Heart left ventricle (tissue), 13 donors: Measurements from ENCODE around the gene ABCD4.

ENCODE experiments used
- CTCF ChIP-seq, 12 donors: fragments of 200-600 bp; sonication (generic) in 4 of 12; IDR thresholded peaks; one replicate each; pipeline versions ENCODE4 v1.5.0 to v1.8.0; 2018 to 2022; ENCODE audit warnings: antibody characterized with exemption in 12 of 12, mild to moderate bottlenecking in 5 of 12
- POLR2A ChIP-seq, 2 donors: fragments of 450-650 bp; IDR thresholded peaks; one replicate each; pipeline ENCODE4 v1.6.1; 2017; ENCODE audit warnings: antibody characterized with exemption in 2 of 2, mild to moderate bottlenecking in 2 of 2, moderate library complexity in 2 of 2
- donor health status: ischemic (EF 13 %, LVEDD 7.1; RV severe dilation, severe dysfunction).
- donor health status: DM: no; HTN: yes; CAD: no.
- donor health status: DM: no; HTN: no; CAD: no.
- donor health status: ischemic (EF 25% LVEDD 6.9; RV normal size, moderate dysfunction).
- donor health status: ischemic (EF 25% LVEDD 5.7; RV mildly dilated, moderate dysfunction).
- donor health status: ischemic (EF 35%, LVEDD 5.7; RV mildly dilated, moderate dysfunction).
- donor health status: nonischemic (EF 11% LVEDD 7.7; RV severe dilation, severe dysfunction).
- donor health status: DM: yes; HTN: yes; CAD: no.
- donor health status: PGD.
- donor health status: ischemic (EF 29% LVEDD 5.4; RV normal size, mild dysfunction).
- donor health status: nonischemic (EF 23%, LVEDD 6.1; RV moderate dilation, normal function).

DNA sequence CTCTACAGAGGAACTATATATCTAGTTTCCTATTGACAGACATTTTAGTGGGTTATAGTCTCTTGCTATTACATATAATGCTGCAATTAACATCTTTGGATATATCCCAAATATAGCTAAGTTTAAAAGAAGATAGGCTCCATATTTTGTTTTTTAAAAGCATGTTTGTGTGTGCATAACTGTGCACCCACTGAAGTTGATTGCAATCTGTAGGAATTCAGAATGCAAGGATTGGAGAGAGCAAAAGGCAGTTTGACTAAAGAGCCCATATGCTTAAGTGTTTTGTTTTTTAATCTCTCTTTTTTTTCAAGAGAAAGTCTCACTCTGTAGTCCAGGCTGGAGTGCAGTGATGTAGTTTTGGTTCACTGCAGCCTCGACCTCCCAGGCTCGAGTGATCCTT is 9.4 kb upstream of the ABCD4 start:
- TF ChIP-seq CTCF (IDR thresholded peaks at IDR 0.05) (no peak), POLR2A (IDR thresholded peaks at IDR 0.05) (no peak)
